GM12873 (cell line): ENCODE data around the gene DOCK11.

Experiments used
- CTCF ChIP-seq: IDR thresholded peaks from 2 replicates; pipeline ENCODE4 v1.5.1; 2012; ENCODE audit warnings: low read depth, mild to moderate bottlenecking, moderate library complexity, low read length, control low read depth; ENCODE audit not compliant: insufficient read depth; ENCODE audit errors: missing control alignments

The DOCK11 gene

GRCh38 chrX:118553042-118553710, 57.6 kb downstream of the DOCK11 start:
- no peak for TF ChIP-seq CTCF

GRCh38 chrX:118554511-118554910, 58.9 kb downstream of the DOCK11 start:
- no peak for TF ChIP-seq CTCF

GRCh38 chrX:118558926-118559325, 63.3 kb downstream of the DOCK11 start:
- TF ChIP-seq CTCF, result no peak

- no peak for TF ChIP-seq CTCF
These were observed 64.9 kb downstream of the DOCK11 start for GRCh38 chrX:118560489-118560888.

- no peak for TF ChIP-seq CTCF
These were observed 67.1 kb downstream of the DOCK11 start for GRCh38 chrX:118562582-118563164.

- TF ChIP-seq CTCF, result no peak
These were observed 68.9 kb downstream of the DOCK11 start for GRCh38 chrX:118564498-118564897.

GRCh38 chrX:118565853-118566252, 70.2 kb downstream of the DOCK11 start:
- TF ChIP-seq CTCF, result no peak
